GM12878 (cell line): ENCODE data around the gene HSD17B1. TPM values are rescaled to one million over a fixed set of nuclear protein-coding genes. Genes with fewer than 3 reads are reported as not detected.

ENCODE experiments used
- BACH1 ChIP-seq: fragments of 450-650 bp; IDR thresholded peaks from 2 replicates; pipeline ENCODE4 v1.6.1; 2017; ENCODE audit warnings: mild to moderate bottlenecking, borderline replicate concordance
- BCL11A ChIP-seq: IDR thresholded peaks from 2 replicates; pipeline ENCODE4 v1.6.1; 2011; ENCODE audit warnings: low read depth, low read length
- CREM ChIP-seq: IDR thresholded peaks from 2 replicates; pipeline ENCODE4 v1.6.1; 2014; ENCODE audit warnings: antibody characterized with exemption, low read depth
- JUNB ChIP-seq: IDR thresholded peaks from 2 replicates; pipeline ENCODE4 v1.6.1; 2016; ENCODE audit warnings: antibody characterized with exemption, mild to moderate bottlenecking
- MYC ChIP-seq: IDR thresholded peaks from 2 replicates; pipeline ENCODE4 v1.6.1; 2011; ENCODE audit warnings: mild to moderate bottlenecking, low read length, moderate library complexity, inconsistent platforms; ENCODE audit not compliant: insufficient read depth, insufficient replicate concordance, insufficient read length, severe bottlenecking
- NFYB ChIP-seq: IDR thresholded peaks from 2 replicates; pipeline ENCODE4 v1.6.1; 2011; ENCODE audit warnings: low read depth, mild to moderate bottlenecking, low read length, improper control_type of control experiment, moderate library complexity; ENCODE audit not compliant: insufficient read depth
- RELA ChIP-seq: fragments of 450-650 bp; IDR thresholded peaks from 2 replicates; pipeline ENCODE4 v1.8.0; 2014; ENCODE audit warnings: borderline replicate concordance; ENCODE audit not compliant: partially characterized antibody
- TARDBP ChIP-seq: IDR thresholded peaks from 2 replicates; pipeline ENCODE4 v1.6.1; 2016; ENCODE audit warnings: borderline replicate concordance
- ZNF384 ChIP-seq: IDR thresholded peaks from 2 replicates; pipeline ENCODE4 v1.6.1; 2012; ENCODE audit warnings: low read depth, mild to moderate bottlenecking, low read length, improper control_type of control experiment, borderline replicate concordance
- polyA plus RNA-seq, 11 experiments: library from polyadenylated mRNA; depleted of rRNA in 4 of 11; unstranded in 6 of 11; stranded (reverse) in 5 of 11; fragments of >200 nt; fragmentation: Nextera tagmentation in 4 of 11; fragmentation: Illumina TruSeq in 1 of 11; extraction: Ambion mirVana in 4 of 11; extraction: Trizol in 1 of 11; gene quantifications; 1 replicate in 1 of 11; 2 replicates in 10 of 11; pipeline versions ENCODE4 v1.2.1 to v1.2.3, GENCODE V29; 2011 to 2016; ENCODE audit warnings: inconsistent platforms in 2 of 11, missing spikeins in 2 of 11, low read depth in 1 of 11
- total RNA-seq, 4 experiments: library from RNA; depleted of rRNA in 3 of 4; stranded (reverse); fragments of >200 nt in 3 of 4; fragmentation: Illumina TruSeq in 1 of 4; extraction: Trizol in 1 of 4; gene quantifications; 2 replicates each; pipeline versions ENCODE4 v1.2.1 to v1.2.3, GENCODE V29; 2013 to 2021
- TF ChIP-seq, protein P1 (sequence below): fragments of 450-650 bp; IDR thresholded peaks from 2 replicates; pipeline ENCODE4 v1.6.1; 2017; ENCODE audit warnings: mild to moderate bottlenecking
- TF ChIP-seq, protein P2 (sequence below): fragments of 450-650 bp; IDR thresholded peaks from 2 replicates; pipeline ENCODE4 v1.6.1; 2017; ENCODE audit warnings: mild to moderate bottlenecking, low read depth, inconsistent platforms; ENCODE audit not compliant: poor library complexity, severe bottlenecking

Gene HSD17B1
- total and polyA plus RNA-seq, 10 of the 15 experiments (the other 5 are each of a cell fraction or from before 2014, with no cell fraction given) = 0.15 to 1.1 (median 0.42) TPM

DNA sequence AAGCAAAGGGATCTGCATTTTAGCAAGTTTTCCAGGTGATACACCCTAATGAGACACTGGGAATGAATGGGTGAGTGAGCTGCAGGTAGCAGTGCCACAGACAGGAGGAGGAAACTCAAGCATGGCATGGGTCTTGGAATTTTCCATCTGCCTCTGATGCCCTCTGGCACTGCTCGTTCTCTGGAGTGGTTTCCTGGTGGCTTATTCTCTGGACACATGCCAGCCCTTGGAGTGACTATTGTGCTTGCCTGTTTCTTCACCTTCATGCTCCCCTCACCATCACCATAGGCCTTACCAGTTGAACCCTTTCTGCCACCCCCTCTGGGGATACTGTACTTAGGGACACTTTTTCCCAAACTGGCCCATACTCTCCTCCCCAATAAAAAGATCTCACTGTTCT, 10.8 kb downstream of the HSD17B1 start (continued):
- TF ChIP-seq BACH1 (no peak), RELA (no peak), TARDBP (no peak), NFYB (no peak), MYC (no peak), JUNB (no peak), ZNF384 (no peak), BCL11A (no peak), CREM (no peak)
- TF ChIP-seq, protein P1, sequence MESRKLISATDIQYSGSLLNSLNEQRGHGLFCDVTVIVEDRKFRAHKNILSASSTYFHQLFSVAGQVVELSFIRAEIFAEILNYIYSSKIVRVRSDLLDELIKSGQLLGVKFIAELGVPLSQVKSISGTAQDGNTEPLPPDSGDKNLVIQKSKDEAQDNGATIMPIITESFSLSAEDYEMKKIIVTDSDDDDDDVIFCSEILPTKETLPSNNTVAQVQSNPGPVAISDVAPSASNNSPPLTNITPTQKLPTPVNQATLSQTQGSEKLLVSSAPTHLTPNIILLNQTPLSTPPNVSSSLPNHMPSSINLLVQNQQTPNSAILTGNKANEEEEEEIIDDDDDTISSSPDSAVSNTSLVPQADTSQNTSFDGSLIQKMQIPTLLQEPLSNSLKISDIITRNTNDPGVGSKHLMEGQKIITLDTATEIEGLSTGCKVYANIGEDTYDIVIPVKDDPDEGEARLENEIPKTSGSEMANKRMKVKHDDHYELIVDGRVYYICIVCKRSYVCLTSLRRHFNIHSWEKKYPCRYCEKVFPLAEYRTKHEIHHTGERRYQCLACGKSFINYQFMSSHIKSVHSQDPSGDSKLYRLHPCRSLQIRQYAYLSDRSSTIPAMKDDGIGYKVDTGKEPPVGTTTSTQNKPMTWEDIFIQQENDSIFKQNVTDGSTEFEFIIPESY = no peak
- TF ChIP-seq, protein P2, sequence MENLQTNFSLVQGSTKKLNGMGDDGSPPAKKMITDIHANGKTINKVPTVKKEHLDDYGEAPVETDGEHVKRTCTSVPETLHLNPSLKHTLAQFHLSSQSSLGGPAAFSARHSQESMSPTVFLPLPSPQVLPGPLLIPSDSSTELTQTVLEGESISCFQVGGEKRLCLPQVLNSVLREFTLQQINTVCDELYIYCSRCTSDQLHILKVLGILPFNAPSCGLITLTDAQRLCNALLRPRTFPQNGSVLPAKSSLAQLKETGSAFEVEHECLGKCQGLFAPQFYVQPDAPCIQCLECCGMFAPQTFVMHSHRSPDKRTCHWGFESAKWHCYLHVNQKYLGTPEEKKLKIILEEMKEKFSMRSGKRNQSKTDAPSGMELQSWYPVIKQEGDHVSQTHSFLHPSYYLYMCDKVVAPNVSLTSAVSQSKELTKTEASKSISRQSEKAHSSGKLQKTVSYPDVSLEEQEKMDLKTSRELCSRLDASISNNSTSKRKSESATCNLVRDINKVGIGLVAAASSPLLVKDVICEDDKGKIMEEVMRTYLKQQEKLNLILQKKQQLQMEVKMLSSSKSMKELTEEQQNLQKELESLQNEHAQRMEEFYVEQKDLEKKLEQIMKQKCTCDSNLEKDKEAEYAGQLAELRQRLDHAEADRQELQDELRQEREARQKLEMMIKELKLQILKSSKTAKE = no peak
